Colonic mucosa (tissue), 4 donors: ENCODE measurements around the gene AKAP12. TPM values are rescaled to one million over a fixed set of nuclear protein-coding genes. Genes with fewer than 3 reads are reported as not detected.

Experiments used
- DNase-seq: peaks from one replicate; pipeline ENCODE4 v3.0.0-alpha.2; 2020
- H3K27ac ChIP-seq: fragments of 200-600 bp; one replicate; pipeline ENCODE4 v1.8.0; 2021
- H3K27me3 ChIP-seq: fragments of 200-600 bp; one replicate; pipeline ENCODE4 v1.8.0; 2021
- H3K36me3 ChIP-seq: fragments of 200-600 bp; one replicate; pipeline ENCODE4 v1.8.0; 2021
- H3K4me1 ChIP-seq: fragments of 200-600 bp; one replicate; pipeline ENCODE4 v1.8.0; 2021; ENCODE audit warnings: mild to moderate bottlenecking
- H3K4me3 ChIP-seq: fragments of 200-600 bp; one replicate; pipeline ENCODE4 v1.8.0; 2021
- H3K9ac ChIP-seq, 2 donors: one replicate each; pipeline ENCODE4 v1.7.0; 2013; ENCODE audit warnings: control low read depth in 2 of 2, low read depth in 2 of 2, low read length in 2 of 2
- H3K9me3 ChIP-seq: fragments of 200-600 bp; one replicate; pipeline ENCODE4 v1.8.0; 2021
- intact Hi-C: fragments of 100-400 bp; cut with DNase I; formaldehyde crosslinking; loops from one replicate; pipeline ENCODE4 v1.14.1; 2022
- total RNA-seq, 2 donors: library from RNA; stranded (reverse); fragmentation: NEBNext Ultra II Directional in 1 of 2; extraction: Animal tissue kit (Norgen Biotek cat#: 25700) in 1 of 2; gene quantifications; one replicate each; pipeline ENCODE4 v1.2.1, GENCODE V29; 2021
- TF ChIP-seq, protein P1 (sequence below): fragments of 200-600 bp; IDR thresholded peaks from one replicate; pipeline ENCODE4 v1.8.0; 2022; ENCODE audit warnings: antibody characterized with exemption, mild to moderate bottlenecking
- donor health status: healthy.
- donor health status: DM: no; HTN: no; CAD: no.
- donor health status: DM: no; HTN: no; CAD: no.

AKAP12 gene
- total RNA-seq, 2 donors from 2014 or later, result 3.9 to 38.8 TPM

DNA sequence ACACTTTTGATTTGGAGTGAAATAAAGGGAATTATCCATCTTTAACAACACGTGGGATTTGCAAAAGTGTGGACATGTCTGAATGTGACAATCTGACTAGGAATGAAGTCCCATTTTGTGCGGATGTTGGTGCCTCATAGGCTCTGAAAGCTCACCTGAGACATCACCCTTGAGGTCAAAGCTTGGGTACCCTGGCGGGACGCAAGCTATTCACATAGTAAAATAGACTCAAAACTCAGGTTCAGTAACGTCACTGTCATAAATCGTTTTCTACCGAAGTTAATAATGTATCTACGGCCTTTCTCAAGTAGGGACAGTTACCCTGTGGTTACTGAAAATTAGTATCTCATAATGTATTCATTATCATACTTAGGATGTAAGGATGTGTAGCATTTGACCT is 61.8 kb downstream of the AKAP12 start:
- Histone ChIP-seq H3K9ac (no peak overlapping the region), H3K27me3 (no peaks in the 10 kb centered on the region), H3K27ac (no peak overlapping the region), H3K9me3 (no peaks in the 10 kb centered on the region), H3K4me1 (no peaks in the 10 kb centered on the region), H3K4me3 (no peak overlapping the region), H3K36me3 (no peaks in the 10 kb centered on the region)
- intact Hi-C loops, result no loop called here
- no peak for DNase-seq
- TF ChIP-seq, protein P1, sequence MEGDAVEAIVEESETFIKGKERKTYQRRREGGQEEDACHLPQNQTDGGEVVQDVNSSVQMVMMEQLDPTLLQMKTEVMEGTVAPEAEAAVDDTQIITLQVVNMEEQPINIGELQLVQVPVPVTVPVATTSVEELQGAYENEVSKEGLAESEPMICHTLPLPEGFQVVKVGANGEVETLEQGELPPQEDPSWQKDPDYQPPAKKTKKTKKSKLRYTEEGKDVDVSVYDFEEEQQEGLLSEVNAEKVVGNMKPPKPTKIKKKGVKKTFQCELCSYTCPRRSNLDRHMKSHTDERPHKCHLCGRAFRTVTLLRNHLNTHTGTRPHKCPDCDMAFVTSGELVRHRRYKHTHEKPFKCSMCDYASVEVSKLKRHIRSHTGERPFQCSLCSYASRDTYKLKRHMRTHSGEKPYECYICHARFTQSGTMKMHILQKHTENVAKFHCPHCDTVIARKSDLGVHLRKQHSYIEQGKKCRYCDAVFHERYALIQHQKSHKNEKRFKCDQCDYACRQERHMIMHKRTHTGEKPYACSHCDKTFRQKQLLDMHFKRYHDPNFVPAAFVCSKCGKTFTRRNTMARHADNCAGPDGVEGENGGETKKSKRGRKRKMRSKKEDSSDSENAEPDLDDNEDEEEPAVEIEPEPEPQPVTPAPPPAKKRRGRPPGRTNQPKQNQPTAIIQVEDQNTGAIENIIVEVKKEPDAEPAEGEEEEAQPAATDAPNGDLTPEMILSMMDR, result no peak

GRCh38 chr6:151303231-151303630 is 63.5 kb downstream of the AKAP12 start:
- Histone ChIP-seq H3K9ac (no peak overlapping the region), H3K27ac (no peak overlapping the region), H3K9me3 (no peaks in the 10 kb centered on the region), H3K4me3 (no peak overlapping the region), H3K36me3 (no peaks in the 10 kb centered on the region), H3K27me3 (no peaks in the 10 kb centered on the region), H3K4me1 (no peaks in the 10 kb centered on the region)
- intact Hi-C loops, result no loop called here
- TF ChIP-seq, protein P1, result no peak
- DNase-seq, result no peak

- Histone ChIP-seq H3K9ac (no peak overlapping the region), H3K4me3 (no peak overlapping the region), H3K9me3 (no peaks in the 10 kb centered on the region), H3K4me1 (no peaks in the 10 kb centered on the region), H3K27me3 (no peaks in the 10 kb centered on the region), H3K36me3 (no peaks in the 10 kb centered on the region), H3K27ac (no peak overlapping the region)
- DNase-seq, result no peak
- intact Hi-C loops, result no loop called here
- TF ChIP-seq, protein P1, result no peak
Measured at GRCh38 chr6:151306269-151306783, 66.6 kb downstream of the AKAP12 start.

GRCh38 chr6:151307501-151307900 is 67.7 kb downstream of the AKAP12 start:
- H3K4me3 ChIP-seq, result no peak overlapping the region
- intact Hi-C loops, result no loop called here
- no peak for DNase-seq
- no peaks in the 10 kb centered on the region for H3K36me3 ChIP-seq
- no peaks in the 10 kb centered on the region for H3K4me1 ChIP-seq
- H3K27ac ChIP-seq, result no peak overlapping the region
- no peak overlapping the region for H3K9ac ChIP-seq
- H3K9me3 ChIP-seq, result no peaks in the 10 kb centered on the region
- no peaks in the 10 kb centered on the region for H3K27me3 ChIP-seq
- TF ChIP-seq, protein P1, result no peak

DNA sequence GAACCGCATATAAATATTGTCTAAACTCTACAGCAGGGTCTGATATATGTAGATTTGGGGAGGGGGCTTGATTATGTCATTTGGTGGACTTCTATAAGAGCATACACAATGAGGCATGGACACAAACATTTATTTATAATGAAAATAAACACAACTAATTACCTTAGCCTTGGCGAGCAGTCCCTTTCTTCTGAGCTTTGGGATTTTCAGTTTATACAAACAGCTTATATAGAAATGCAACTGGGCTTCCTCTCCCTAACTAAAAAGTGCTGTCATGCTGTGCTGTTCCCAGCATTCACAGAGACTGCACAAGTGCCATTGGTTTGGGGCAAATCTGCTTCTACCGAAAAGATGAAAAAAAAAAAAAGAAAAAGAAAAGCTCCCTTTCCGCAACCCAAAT is 69.9 kb downstream of the AKAP12 start:
- no peaks in the 10 kb centered on the region for H3K4me1 ChIP-seq
- intact Hi-C loops, result no loop called here
- no peak overlapping the region for H3K27ac ChIP-seq

More for the DNA sequence above, 69.9 kb downstream of the AKAP12 start:
- H3K36me3 ChIP-seq, result no peaks in the 10 kb centered on the region
- TF ChIP-seq, protein P1, result no peak
- no peak overlapping the region for H3K9ac ChIP-seq
- no peak overlapping the region for H3K4me3 ChIP-seq
- no peaks in the 10 kb centered on the region for H3K9me3 ChIP-seq
- H3K27me3 ChIP-seq, result no peaks in the 10 kb centered on the region
- no peak for DNase-seq
